Measurements from ENCODE around the gene PDE1A. TPM values are rescaled to one million over a fixed set of nuclear protein-coding genes. Genes with fewer than 3 reads are reported as not detected.

PDE1A gene
- total RNA-seq, 1 experiment from 2014 or later: 3.1 TPM

DNA sequence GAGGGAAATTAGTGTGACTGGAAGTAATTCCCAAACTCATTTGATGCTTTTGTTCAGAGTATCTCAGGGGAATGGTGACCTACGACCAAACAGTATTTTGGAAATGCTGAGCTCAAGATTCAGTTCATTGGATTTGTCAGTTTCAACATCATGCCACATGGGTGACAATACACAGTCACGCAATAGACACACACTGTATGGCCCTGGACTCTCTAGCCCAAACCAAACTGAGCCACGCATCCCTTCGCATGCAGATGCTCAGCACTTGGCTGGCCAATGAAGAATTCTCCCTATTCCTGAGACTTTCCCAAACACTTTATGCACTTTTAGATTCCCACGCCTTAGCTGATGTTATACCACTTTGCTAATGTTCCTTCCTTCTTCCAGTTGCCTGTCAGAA, 10.0 kb downstream of the PDE1A start:
- ChIA-PET CTCF (no interaction called here), POLR2A (ENCODE audit: low non-redundant PET) (no interaction called here)
- DNase-seq (ENCODE audit: low spot score): no peak
- intact Hi-C loops (cut with micrococcal nuclease; ENCODE audit: unreplicated experiment): no loop called here
- no peaks in the 10 kb centered on the region for H3K27me3 ChIP-seq (replicated peaks; ENCODE audit: insufficient read depth, low read depth, low read length, poor library complexity)
- no peaks in the 10 kb centered on the region for H3K9me3 ChIP-seq (ENCODE audit: low read depth, low read length, poor library complexity, severe bottlenecking)
- no peak overlapping the region for H3K27ac ChIP-seq (ENCODE audit: low read depth, low read length, poor library complexity, severe bottlenecking)
- no peak for TF ChIP-seq EZH2 (IDR thresholded peaks at IDR 0.05; ENCODE audit: borderline replicate concordance, low read depth, low read length, poor library complexity, severe bottlenecking)
- TF ChIP-seq, protein P1, sequence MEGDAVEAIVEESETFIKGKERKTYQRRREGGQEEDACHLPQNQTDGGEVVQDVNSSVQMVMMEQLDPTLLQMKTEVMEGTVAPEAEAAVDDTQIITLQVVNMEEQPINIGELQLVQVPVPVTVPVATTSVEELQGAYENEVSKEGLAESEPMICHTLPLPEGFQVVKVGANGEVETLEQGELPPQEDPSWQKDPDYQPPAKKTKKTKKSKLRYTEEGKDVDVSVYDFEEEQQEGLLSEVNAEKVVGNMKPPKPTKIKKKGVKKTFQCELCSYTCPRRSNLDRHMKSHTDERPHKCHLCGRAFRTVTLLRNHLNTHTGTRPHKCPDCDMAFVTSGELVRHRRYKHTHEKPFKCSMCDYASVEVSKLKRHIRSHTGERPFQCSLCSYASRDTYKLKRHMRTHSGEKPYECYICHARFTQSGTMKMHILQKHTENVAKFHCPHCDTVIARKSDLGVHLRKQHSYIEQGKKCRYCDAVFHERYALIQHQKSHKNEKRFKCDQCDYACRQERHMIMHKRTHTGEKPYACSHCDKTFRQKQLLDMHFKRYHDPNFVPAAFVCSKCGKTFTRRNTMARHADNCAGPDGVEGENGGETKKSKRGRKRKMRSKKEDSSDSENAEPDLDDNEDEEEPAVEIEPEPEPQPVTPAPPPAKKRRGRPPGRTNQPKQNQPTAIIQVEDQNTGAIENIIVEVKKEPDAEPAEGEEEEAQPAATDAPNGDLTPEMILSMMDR (conservative IDR thresholded peaks at IDR 0.05; ENCODE audit: low read depth, low read length): no peak
- H3K4me3 ChIP-seq (ENCODE audit: low read depth, low read length, poor library complexity, severe bottlenecking): no peak overlapping the region
- H3K4me1 ChIP-seq (ENCODE audit: insufficient read depth, low read length, poor library complexity, severe bottlenecking): no peaks in the 10 kb centered on the region
- BruUV-seq (replicated peaks): no TSS peak
- no peaks in the 10 kb centered on the region for H3K36me3 ChIP-seq (ENCODE audit: insufficient read depth, low read length, poor library complexity, severe bottlenecking)

GRCh38 chr2:182416191-182416590, 10.6 kb downstream of the PDE1A start:
- intact Hi-C loops (cut with micrococcal nuclease; ENCODE audit: unreplicated experiment): no loop called here
- CTCF ChIA-PET: no interaction called here

DNA sequence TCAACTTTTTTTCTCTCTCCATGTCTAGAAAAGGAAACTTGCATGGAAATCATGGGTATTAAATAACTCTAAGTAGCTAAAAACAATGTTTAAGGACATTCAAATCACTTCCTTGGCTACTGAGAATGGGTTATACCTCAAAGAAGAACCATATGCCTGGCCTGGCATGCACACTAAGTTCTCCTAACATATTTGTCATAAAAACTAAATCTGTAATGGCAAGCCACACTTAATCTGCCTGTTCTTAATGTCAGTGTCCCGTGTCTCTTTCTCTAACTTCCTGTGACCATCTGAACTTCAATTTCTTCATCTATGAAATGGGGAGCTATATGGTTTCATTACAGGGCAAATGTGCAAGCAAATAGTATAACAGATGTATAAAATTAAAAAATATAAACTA, 11.1 kb downstream of the PDE1A start:
- intact Hi-C loops (cut with micrococcal nuclease; ENCODE audit: unreplicated experiment): no loop called here
- Histone ChIP-seq H3K27ac (ENCODE audit: low read depth, low read length, poor library complexity, severe bottlenecking) (no peak overlapping the region), H3K4me3 (ENCODE audit: low read depth, low read length, poor library complexity, severe bottlenecking) (no peak overlapping the region), H3K9me3 (ENCODE audit: low read depth, low read length, poor library complexity, severe bottlenecking) (no peaks in the 10 kb centered on the region), H3K27me3 (replicated peaks; ENCODE audit: insufficient read depth, low read depth, low read length, poor library complexity) (no peaks in the 10 kb centered on the region), H3K36me3 (ENCODE audit: insufficient read depth, low read length, poor library complexity, severe bottlenecking) (no peaks in the 10 kb centered on the region), H3K4me1 (ENCODE audit: insufficient read depth, low read length, poor library complexity, severe bottlenecking) (no peaks in the 10 kb centered on the region)
- no peak for DNase-seq (ENCODE audit: low spot score)
- ChIA-PET POLR2A (ENCODE audit: low non-redundant PET) (no interaction called here), CTCF (no interaction called here)
- TF ChIP-seq, protein P1 (conservative IDR thresholded peaks at IDR 0.05; ENCODE audit: low read depth, low read length): no peak
- TF ChIP-seq EZH2 (IDR thresholded peaks at IDR 0.05; ENCODE audit: borderline replicate concordance, low read depth, low read length, poor library complexity, severe bottlenecking): no peak
- no TSS peak for BruUV-seq (replicated peaks)

More at GRCh38 chr2:182416191-182416590, 10.6 kb downstream of the PDE1A start:
- no peak for DNase-seq (ENCODE audit: low spot score)
- no TSS peak for BruUV-seq (replicated peaks)
- H3K27me3 ChIP-seq (replicated peaks; ENCODE audit: insufficient read depth, low read depth, low read length, poor library complexity): no peaks in the 10 kb centered on the region
- no peaks in the 10 kb centered on the region for H3K4me1 ChIP-seq (ENCODE audit: insufficient read depth, low read length, poor library complexity, severe bottlenecking)
- H3K36me3 ChIP-seq (ENCODE audit: insufficient read depth, low read length, poor library complexity, severe bottlenecking): no peaks in the 10 kb centered on the region
- no peaks in the 10 kb centered on the region for H3K9me3 ChIP-seq (ENCODE audit: low read depth, low read length, poor library complexity, severe bottlenecking)
- H3K27ac ChIP-seq (ENCODE audit: low read depth, low read length, poor library complexity, severe bottlenecking): no peak overlapping the region
- TF ChIP-seq EZH2 (IDR thresholded peaks at IDR 0.05; ENCODE audit: borderline replicate concordance, low read depth, low read length, poor library complexity, severe bottlenecking): no peak
- TF ChIP-seq, protein P1 (conservative IDR thresholded peaks at IDR 0.05; ENCODE audit: low read depth, low read length): no peak
- POLR2A ChIA-PET (ENCODE audit: low non-redundant PET): no interaction called here
- no peak overlapping the region for H3K4me3 ChIP-seq (ENCODE audit: low read depth, low read length, poor library complexity, severe bottlenecking)
